HG03565 (cell line): ENCODE results near the gene SLC35F3.
A peak's percentile ranks its signal among the peaks of the same experiment; 100 is the strongest.
"Not testable (repeated sequence)": the region's sequence is repeated elsewhere in the genome, so short reads cannot be mapped to it uniquely, and the experiment has no call there.

Experiments
- ATAC-seq: cut with Tn5 transposase; IDR thresholded peaks from one replicate; pipeline ENCODE4 v1.9.1; 2021; ENCODE audit warnings: mild to moderate bottlenecking, moderate library complexity; ENCODE audit not compliant: unreplicated experiment

The SLC35F3 gene

GRCh38 chr1:234243521-234244260 is 339.2 kb downstream of the SLC35F3 start:
- ATAC-seq, result no peak

- ATAC-seq, result peak; percentile 27
Observed at GRCh38 chr1:234244482-234244881, 340.0 kb downstream of the SLC35F3 start.

- peak; percentile 90 for ATAC-seq
Observed at GRCh38 chr1:234246638-234247116, 342.2 kb downstream of the SLC35F3 start.

- ATAC-seq, result not testable (repeated sequence)
Observed at GRCh38 chr1:234247746-234248145, 343.3 kb downstream of the SLC35F3 start.

GRCh38 chr1:234250747-234251146 is 346.3 kb downstream of the SLC35F3 start:
- ATAC-seq, result no peak

- no peak for ATAC-seq
Observed at GRCh38 chr1:234253732-234254131, 349.3 kb downstream of the SLC35F3 start.

- ATAC-seq, result no peak
Observed at GRCh38 chr1:234256359-234256758, 351.9 kb downstream of the SLC35F3 start.

GRCh38 chr1:234258071-234258470 is 353.6 kb downstream of the SLC35F3 start:
- ATAC-seq, result no peak

- ATAC-seq, result no peak
Observed at GRCh38 chr1:234260578-234260977, 356.1 kb downstream of the SLC35F3 start.

- no peak for ATAC-seq
Observed at GRCh38 chr1:234261545-234261944, 357.1 kb downstream of the SLC35F3 start.

- no peak for ATAC-seq
Observed at GRCh38 chr1:234262007-234262753, 357.7 kb downstream of the SLC35F3 start.

- no peak for ATAC-seq
Observed at GRCh38 chr1:234262754-234263105, 358.3 kb downstream of the SLC35F3 start.

- ATAC-seq, result no peak
Observed at GRCh38 chr1:234264832-234265231, 360.4 kb downstream of the SLC35F3 start.

GRCh38 chr1:234265321-234265720 is 360.8 kb downstream of the SLC35F3 start:
- ATAC-seq, result no peak

GRCh38 chr1:234265861-234266260 is 361.4 kb downstream of the SLC35F3 start:
- ATAC-seq, result no peak

- ATAC-seq, result no peak
Observed at GRCh38 chr1:234270093-234270492, 365.6 kb downstream of the SLC35F3 start.

GRCh38 chr1:234270581-234271242 is 366.2 kb downstream of the SLC35F3 start:
- no peak for ATAC-seq

GRCh38 chr1:234271243-234271606 is 366.7 kb downstream of the SLC35F3 start:
- ATAC-seq, result peak; percentile 97

GRCh38 chr1:234272656-234273312 is 368.3 kb downstream of the SLC35F3 start:
- no peak for ATAC-seq

GRCh38 chr1:234273981-234274380 is 369.5 kb downstream of the SLC35F3 start:
- no peak for ATAC-seq

- no peak for ATAC-seq
Observed at GRCh38 chr1:234276151-234276788, 371.8 kb downstream of the SLC35F3 start.
